22Rv1 (cell line): ENCODE results near the gene ASB16.

Experiments used
- ZFX ChIP-seq: fragments of 450-650 bp; IDR thresholded peaks from 2 replicates; pipeline ENCODE4 v1.6.1; 2017; ENCODE audit warnings: antibody characterized with exemption, borderline replicate concordance
- TF ChIP-seq, protein P1 (sequence below): fragments of 450-650 bp; IDR thresholded peaks from 2 replicates; pipeline ENCODE4 v1.5.1; 2017; ENCODE audit warnings: mild to moderate bottlenecking

DNA sequence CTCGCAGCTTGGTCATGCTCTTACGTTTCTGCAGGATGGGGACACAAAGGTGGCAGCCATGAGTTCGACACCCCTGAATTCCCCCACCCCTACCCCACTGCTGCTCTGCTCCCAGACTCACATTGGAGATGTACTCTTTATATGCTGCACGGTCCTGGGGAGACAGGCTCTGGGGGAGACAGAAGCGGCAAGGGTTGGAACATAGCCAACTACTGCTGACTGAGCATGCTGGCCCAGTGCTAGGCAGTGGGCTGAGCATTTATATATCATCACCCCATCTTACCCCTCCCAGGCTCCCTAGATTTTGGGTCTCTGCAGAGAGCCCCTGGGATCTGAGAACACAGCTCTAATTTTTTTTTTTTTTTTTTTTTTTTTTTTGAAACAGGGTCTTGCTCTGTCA is 37.2 kb downstream of the ASB16 start:
- TF ChIP-seq, protein P1, sequence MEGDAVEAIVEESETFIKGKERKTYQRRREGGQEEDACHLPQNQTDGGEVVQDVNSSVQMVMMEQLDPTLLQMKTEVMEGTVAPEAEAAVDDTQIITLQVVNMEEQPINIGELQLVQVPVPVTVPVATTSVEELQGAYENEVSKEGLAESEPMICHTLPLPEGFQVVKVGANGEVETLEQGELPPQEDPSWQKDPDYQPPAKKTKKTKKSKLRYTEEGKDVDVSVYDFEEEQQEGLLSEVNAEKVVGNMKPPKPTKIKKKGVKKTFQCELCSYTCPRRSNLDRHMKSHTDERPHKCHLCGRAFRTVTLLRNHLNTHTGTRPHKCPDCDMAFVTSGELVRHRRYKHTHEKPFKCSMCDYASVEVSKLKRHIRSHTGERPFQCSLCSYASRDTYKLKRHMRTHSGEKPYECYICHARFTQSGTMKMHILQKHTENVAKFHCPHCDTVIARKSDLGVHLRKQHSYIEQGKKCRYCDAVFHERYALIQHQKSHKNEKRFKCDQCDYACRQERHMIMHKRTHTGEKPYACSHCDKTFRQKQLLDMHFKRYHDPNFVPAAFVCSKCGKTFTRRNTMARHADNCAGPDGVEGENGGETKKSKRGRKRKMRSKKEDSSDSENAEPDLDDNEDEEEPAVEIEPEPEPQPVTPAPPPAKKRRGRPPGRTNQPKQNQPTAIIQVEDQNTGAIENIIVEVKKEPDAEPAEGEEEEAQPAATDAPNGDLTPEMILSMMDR: no peak
- no peak for TF ChIP-seq ZFX
